DOHH2 (cell line): ENCODE data around the gene TMEM54.

ENCODE experiments used
- H3F3A ChIP-seq: fragments of 200-600 bp; sonication (generic), shearing (Covaris generic); 2 replicates; pipeline ENCODE4 v1.6.0; 2016; ENCODE audit warnings: antibody characterized with exemption, mild to moderate bottlenecking; ENCODE audit not compliant: control insufficient read depth, insufficient read depth
- H3K27ac ChIP-seq: fragments of 200-600 bp; sonication (generic); 2 replicates; pipeline ENCODE4 v1.5.1; 2014; ENCODE audit warnings: low read depth, mild to moderate bottlenecking, low read length, moderate library complexity
- H3K27me3 ChIP-seq: fragments of 200-600 bp; sonication (generic); 2 replicates; pipeline ENCODE4 v1.6.1; 2014; ENCODE audit warnings: mild to moderate bottlenecking, low read length, mixed read lengths; ENCODE audit not compliant: control insufficient read depth
- H3K36me3 ChIP-seq: fragments of 200-600 bp; sonication (generic); 2 replicates; pipeline ENCODE4 v1.6.1; 2014; ENCODE audit warnings: mild to moderate bottlenecking, low read length, moderate library complexity, mixed read lengths; ENCODE audit not compliant: control insufficient read depth
- H3K4me1 ChIP-seq: fragments of 200-600 bp; sonication (generic); 2 replicates; pipeline ENCODE4 v1.6.1; 2014; ENCODE audit warnings: mild to moderate bottlenecking, low read length, mixed read lengths; ENCODE audit not compliant: control insufficient read depth
- H3K4me2 ChIP-seq: fragments of 200-600 bp; sonication (generic); 2 replicates; pipeline ENCODE4 v1.6.0; 2014; ENCODE audit warnings: mild to moderate bottlenecking, low read length, moderate library complexity
- H3K4me3 ChIP-seq: fragments of 200-600 bp; sonication (generic); 2 replicates; pipeline ENCODE4 v1.5.1; 2014; ENCODE audit warnings: mild to moderate bottlenecking, low read length, mixed read lengths
- H3K79me2 ChIP-seq: fragments of 200-600 bp; sonication (generic); 2 replicates; pipeline ENCODE4 v1.6.1; 2014; ENCODE audit warnings: mild to moderate bottlenecking, low read length, mixed read lengths; ENCODE audit not compliant: control insufficient read depth
- H3K9me2 ChIP-seq: fragments of 200-600 bp; sonication (generic); replicated peaks from 2 replicates; pipeline ENCODE4 v1.6.1; 2014; ENCODE audit warnings: mild to moderate bottlenecking, low read length, mixed read lengths; ENCODE audit not compliant: control insufficient read depth
- H3K9me3 ChIP-seq: fragments of 200-600 bp; sonication (generic); 2 replicates; pipeline ENCODE4 v1.6.1; 2014; ENCODE audit warnings: antibody characterized with exemption, low read length, mixed read lengths; ENCODE audit not compliant: control insufficient read depth, insufficient read depth
- H4K20me1 ChIP-seq: fragments of 200-600 bp; sonication (generic); 2 replicates; pipeline ENCODE4 v1.6.0; 2014; ENCODE audit warnings: low read depth, mild to moderate bottlenecking, antibody characterized with exemption, low read length, moderate library complexity; ENCODE audit not compliant: control insufficient read depth, insufficient read depth
- CTCF ChIP-seq: fragments of 200-600 bp; sonication (generic); IDR thresholded peaks from one replicate; pipeline ENCODE4 v1.5.1; 2014; ENCODE audit warnings: antibody characterized with exemption, mild to moderate bottlenecking, low read depth, low read length; ENCODE audit not compliant: poor library complexity, severe bottlenecking
- EZH2phosphoT487 ChIP-seq: fragments of 200-600 bp; sonication (generic); IDR thresholded peaks from 2 replicates; pipeline ENCODE4 v1.6.1; 2017; ENCODE audit warnings: borderline replicate concordance, mild to moderate bottlenecking, antibody characterized with exemption, low read length, moderate library complexity, mixed read lengths

Gene TMEM54

GRCh38 chr1:32892368-32893197, 8.6 kb downstream of the TMEM54 start:
- no peak overlapping the region for H3K4me2 ChIP-seq

GRCh38 chr1:32891630-32892029, 9.6 kb downstream of the TMEM54 start:
- H3K79me2 ChIP-seq = no peaks in the 10 kb centered on the region
- no peaks in the 10 kb centered on the region for H3F3A ChIP-seq
- H3K27me3 ChIP-seq = peaks cover 16% of the 10 kb centered on the region; the same call in 1 of the 2 replicates
- TF ChIP-seq EZH2phosphoT487 (no peak), CTCF (no peak)
- no peaks in the 10 kb centered on the region for H4K20me1 ChIP-seq
- no peak overlapping the region for H3K27ac ChIP-seq
- no peaks in the 10 kb centered on the region for H3K9me3 ChIP-seq
- no peak overlapping the region for H3K4me2 ChIP-seq
- H3K9me2 ChIP-seq = no peaks in the 10 kb centered on the region
- no peaks in the 10 kb centered on the region for H3K4me1 ChIP-seq
- no peak overlapping the region for H3K4me3 ChIP-seq
- no peaks in the 10 kb centered on the region for H3K36me3 ChIP-seq

More at GRCh38 chr1:32892368-32893197, 8.6 kb downstream of the TMEM54 start:
- H3K9me3 ChIP-seq = no peaks in the 10 kb centered on the region
- H3K4me1 ChIP-seq = no peaks in the 10 kb centered on the region
- H3K27me3 ChIP-seq = peaks cover 18% of the 10 kb centered on the region; the same call in 1 of the 2 replicates
- H3K9me2 ChIP-seq = no peaks in the 10 kb centered on the region
- H4K20me1 ChIP-seq = no peaks in the 10 kb centered on the region
- no peaks in the 10 kb centered on the region for H3K36me3 ChIP-seq
- H3F3A ChIP-seq = no peaks in the 10 kb centered on the region
- no peak overlapping the region for H3K4me3 ChIP-seq
- TF ChIP-seq CTCF (no peak), EZH2phosphoT487 (no peak)
- H3K27ac ChIP-seq = no peak overlapping the region
- no peaks in the 10 kb centered on the region for H3K79me2 ChIP-seq

GRCh38 chr1:32891241-32891570, 10.0 kb downstream of the TMEM54 start:
- no peaks in the 10 kb centered on the region for H3K36me3 ChIP-seq
- H3F3A ChIP-seq = no peaks in the 10 kb centered on the region
- no peaks in the 10 kb centered on the region for H3K9me3 ChIP-seq
- H4K20me1 ChIP-seq = no peaks in the 10 kb centered on the region
- no peaks in the 10 kb centered on the region for H3K9me2 ChIP-seq
- H3K4me1 ChIP-seq = no peaks in the 10 kb centered on the region
- H3K4me3 ChIP-seq = no peak overlapping the region
- TF ChIP-seq EZH2phosphoT487 = no peak
- no peak for TF ChIP-seq CTCF
- H3K79me2 ChIP-seq = no peaks in the 10 kb centered on the region
- peaks cover 13% of the 10 kb centered on the region; the same call in 1 of the 2 replicates for H3K27me3 ChIP-seq
- no peak overlapping the region for H3K4me2 ChIP-seq
- no peak overlapping the region for H3K27ac ChIP-seq
